GM12878 (cell line): ENCODE measurements around the gene ADARB1.

Source experiments
- CTCF ChIP-seq, 3 experiments: IDR thresholded peaks in 2 of 3; conservative IDR thresholded peaks in 1 of 3; 2 replicates each; pipeline ENCODE4 v1.5.1; 2011; ENCODE audit warnings: low read depth in 3 of 3, low read length in 3 of 3, mild to moderate bottlenecking in 3 of 3, control low read depth in 2 of 3, moderate library complexity in 2 of 3, inconsistent platforms in 1 of 3, mixed read lengths in 1 of 3; ENCODE audit not compliant: control insufficient read depth in 2 of 3, insufficient read depth in 1 of 3; ENCODE audit errors: extremely low read depth in 1 of 3
- EGR1 ChIP-seq, 2 experiments: IDR thresholded peaks; 1 replicate in 1 of 2; 2 replicates in 1 of 2; pipeline ENCODE4 v1.6.1; 2011 to 2012; ENCODE audit warnings: low read depth in 2 of 2, low read length in 2 of 2, borderline replicate concordance in 1 of 2, mild to moderate bottlenecking in 1 of 2, moderate library complexity in 1 of 2
- EP300 ChIP-seq, 2 experiments: fragments of 150-350 bp in 1 of 2; IDR thresholded peaks; 2 replicates each; pipeline ENCODE4 v1.6.1; 2011 to 2012; ENCODE audit warnings: low read depth in 2 of 2, low read length in 2 of 2, borderline replicate concordance in 1 of 2, improper control_type of control experiment in 1 of 2, inconsistent platforms in 1 of 2; ENCODE audit not compliant: control insufficient read depth in 1 of 2
- MAX ChIP-seq: IDR thresholded peaks from 2 replicates; pipeline ENCODE4 v1.6.1; 2012; ENCODE audit warnings: low read depth, low read length, improper control_type of control experiment
- POLR2A ChIP-seq: IDR thresholded peaks from 2 replicates; pipeline ENCODE4 v1.6.1; 2011; ENCODE audit warnings: low read depth, mild to moderate bottlenecking, low read length
- SIN3A ChIP-seq: IDR thresholded peaks from 2 replicates; pipeline ENCODE4 v1.6.1; 2012; ENCODE audit warnings: low read depth, low read length, improper control_type of control experiment
- SMC3 ChIP-seq: IDR thresholded peaks from 2 replicates; pipeline ENCODE4 v1.6.1; 2011; ENCODE audit warnings: low read length, improper control_type of control experiment, borderline replicate concordance
- ZNF217 ChIP-seq: fragments of 450-650 bp; IDR thresholded peaks from 2 replicates; pipeline ENCODE4 v1.6.1; 2017; ENCODE audit warnings: antibody characterized with exemption, mild to moderate bottlenecking
- ZZZ3 ChIP-seq: IDR thresholded peaks from 2 replicates; pipeline ENCODE4 v1.6.1; 2011; ENCODE audit warnings: low read depth; ENCODE audit not compliant: control insufficient read depth, insufficient read length

GRCh38 chr21:45253180-45253579, 178.8 kb downstream of the ADARB1 start:
- TF ChIP-seq MAX (no peak), EP300 (IDR thresholded peaks at IDR 0.05; ENCODE audit: borderline replicate concordance in 1 of 2, control insufficient read depth in 1 of 2, low read depth in 2 of 2, low read length in 2 of 2) (no peak), POLR2A (no peak), ZZZ3 (no peak), CTCF (IDR thresholded peaks at IDR 0.05 in 2 of 3, conservative IDR thresholded peaks at IDR 0.05 in 1 of 3; ENCODE audit: control insufficient read depth in 2 of 3, extremely low read depth in 1 of 3, insufficient read depth in 1 of 3, low read depth in 3 of 3, low read length in 3 of 3) (no peak), ZNF217 (no peak), SMC3 (no peak), EGR1 (IDR thresholded peaks at IDR 0.05; ENCODE audit: borderline replicate concordance in 1 of 2, low read depth in 2 of 2, low read length in 2 of 2) (no peak), SIN3A (no peak)
